ENCODE data around the gene SDF4. TPM values are rescaled to one million over a fixed set of nuclear protein-coding genes. Genes with fewer than 3 reads are reported as not detected.

SDF4 gene
- total RNA-seq, 1 experiment from 2014 or later: 254 TPM

DNA sequence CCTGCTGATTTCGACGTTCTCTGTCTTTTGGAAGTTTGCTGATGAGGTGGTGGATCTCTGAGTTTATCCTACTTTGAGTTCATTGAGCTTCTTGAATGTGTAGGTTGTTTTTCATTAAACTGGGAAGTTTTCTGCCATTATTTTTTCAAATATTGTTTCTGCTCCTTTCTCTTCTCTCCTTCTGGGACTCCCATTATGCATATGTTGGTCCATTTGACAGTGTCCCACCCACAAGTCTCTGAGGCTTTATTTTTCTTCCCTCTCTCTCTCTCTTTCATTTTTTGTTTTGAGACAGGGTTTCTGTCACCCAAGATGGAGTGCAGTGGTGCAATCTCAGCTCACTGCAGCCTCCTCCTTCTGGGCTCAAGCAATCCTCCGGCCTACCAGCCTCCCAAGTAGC is 37.1 kb downstream of the SDF4 start:
- H3F3A ChIP-seq (ENCODE audit: low read length, unreplicated experiment): no peaks in the 10 kb centered on the region
- ATAC-seq (no peak), DNase-seq (no peak)
- H3K9me3 ChIP-seq (ENCODE audit: low read length): no peaks in the 10 kb centered on the region
- no peak overlapping the region for H2AFZ ChIP-seq (ENCODE audit: low read length)
- H3K9ac ChIP-seq (ENCODE audit: low read length): no peak overlapping the region
- H3K9me2 ChIP-seq (replicated peaks; ENCODE audit: low read length): no peaks in the 10 kb centered on the region
- H4K20me1 ChIP-seq (ENCODE audit: low read length): no peaks in the 10 kb centered on the region
- intact Hi-C loops (cut with micrococcal nuclease): no loop called here
- no TSS peak for BruUV-seq (replicated peaks)
- H3K4me1 ChIP-seq (ENCODE audit: insufficient read depth, low read length): no peaks in the 10 kb centered on the region
- H3K79me2 ChIP-seq (ENCODE audit: low read length): no peaks in the 10 kb centered on the region
- ChIA-PET POLR2A (ENCODE audit: unreplicated experiment) (no interaction called here), CTCF (no interaction called here)
- TF ChIP-seq EZH2 (IDR thresholded peaks at IDR 0.05; ENCODE audit: low read length, unreplicated experiment) (no peak), EZH2phosphoT487 (IDR thresholded peaks at IDR 0.05; ENCODE audit: borderline replicate concordance, low read length) (no peak), CTCF (conservative IDR thresholded peaks at IDR 0.05; ENCODE audit: low read depth, low read length) (no peak)
- no peak overlapping the region for H3K4me3 ChIP-seq (ENCODE audit: low read length)
- 0 out of 2 replicates have a peak, but pooled peaks cover 5% of the 10 kb centered on the region for H3K36me3 ChIP-seq (ENCODE audit: low read depth, low read length)
- no peak overlapping the region for H3K27ac ChIP-seq (ENCODE audit: low read length)
- H3K4me2 ChIP-seq (ENCODE audit: low read length): no peak overlapping the region
- H3K27me3 ChIP-seq (ENCODE audit: low read length): no peaks in the 10 kb centered on the region

DNA sequence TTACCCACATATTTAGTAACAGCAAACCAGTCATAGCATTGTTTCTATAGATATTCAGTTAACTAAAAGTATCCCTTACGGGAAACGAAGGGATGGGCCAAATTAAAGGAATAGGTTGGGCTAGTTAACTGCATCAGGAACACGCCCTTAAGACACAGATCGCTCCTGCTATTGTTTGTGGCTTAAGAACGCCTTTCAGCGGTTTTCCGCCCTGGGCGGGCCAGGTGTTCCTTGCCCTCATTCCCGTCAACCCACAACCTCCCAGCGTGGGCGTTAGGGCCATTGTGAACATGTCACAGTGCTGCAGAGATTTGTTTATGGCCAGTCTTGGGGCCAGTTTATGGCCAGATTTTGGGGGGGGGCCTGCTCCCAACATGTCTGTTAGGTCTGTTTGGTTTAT is 40.1 kb downstream of the SDF4 start:
- Histone ChIP-seq H3K9me2 (replicated peaks; ENCODE audit: low read length) (no peaks in the 10 kb centered on the region), H3K36me3 (ENCODE audit: low read depth, low read length) (0 out of 2 replicates have a peak, but pooled peaks cover 5% of the 10 kb centered on the region), H3F3A (ENCODE audit: low read length, unreplicated experiment) (no peaks in the 10 kb centered on the region), H3K9ac (ENCODE audit: low read length) (no peak overlapping the region), H3K27me3 (ENCODE audit: low read length) (no peaks in the 10 kb centered on the region), H3K9me3 (ENCODE audit: low read length) (no peaks in the 10 kb centered on the region), H3K4me1 (ENCODE audit: insufficient read depth, low read length) (no peaks in the 10 kb centered on the region), H3K4me2 (ENCODE audit: low read length) (no peak overlapping the region), H4K20me1 (ENCODE audit: low read length) (no peaks in the 10 kb centered on the region), H3K79me2 (ENCODE audit: low read length) (no peaks in the 10 kb centered on the region), H3K27ac (ENCODE audit: low read length) (no peak overlapping the region), H2AFZ (ENCODE audit: low read length) (no peak overlapping the region), H3K4me3 (ENCODE audit: low read length) (no peak overlapping the region)
- DNase-seq (no peak), ATAC-seq (no peak)
- BruUV-seq (replicated peaks): no TSS peak
- intact Hi-C loops (cut with micrococcal nuclease): no loop called here
- no peak for TF ChIP-seq EZH2 (IDR thresholded peaks at IDR 0.05; ENCODE audit: low read length, unreplicated experiment)
- TF ChIP-seq EZH2phosphoT487 (IDR thresholded peaks at IDR 0.05; ENCODE audit: borderline replicate concordance, low read length): no peak
- TF ChIP-seq CTCF (conservative IDR thresholded peaks at IDR 0.05; ENCODE audit: low read depth, low read length): no peak
- CTCF ChIA-PET: no interaction called here
- POLR2A ChIA-PET (ENCODE audit: unreplicated experiment): no interaction called here

DNA sequence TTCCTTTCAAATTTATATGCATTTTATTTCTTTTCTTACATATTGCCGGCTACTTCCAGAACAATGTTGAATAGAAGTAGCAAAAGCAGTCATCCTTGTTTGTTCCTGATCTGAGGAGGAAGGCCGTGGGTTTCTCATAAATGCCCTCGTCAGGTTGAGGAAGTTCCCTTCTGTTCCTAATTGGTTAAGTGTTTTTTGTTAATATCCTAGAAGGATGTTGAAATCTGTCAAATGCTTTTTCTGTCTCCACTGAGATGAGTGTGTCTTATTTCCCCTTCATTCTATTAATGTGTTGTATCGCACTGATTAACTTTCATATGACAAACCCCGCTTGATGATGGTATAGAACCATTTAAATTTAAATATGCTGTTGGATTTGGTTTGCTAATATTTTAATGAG is 42.7 kb downstream of the SDF4 start:
- Histone ChIP-seq H3K9me2 (replicated peaks; ENCODE audit: low read length) (no peaks in the 10 kb centered on the region), H3K9me3 (ENCODE audit: low read length) (no peaks in the 10 kb centered on the region), H3K79me2 (ENCODE audit: low read length) (no peaks in the 10 kb centered on the region), H3K4me1 (ENCODE audit: insufficient read depth, low read length) (no peaks in the 10 kb centered on the region), H3K36me3 (ENCODE audit: low read depth, low read length) (0 out of 2 replicates have a peak, but pooled peaks cover 5% of the 10 kb centered on the region), H3K9ac (ENCODE audit: low read length) (no peak overlapping the region), H2AFZ (ENCODE audit: low read length) (no peak overlapping the region), H3K27ac (ENCODE audit: low read length) (no peak overlapping the region), H3F3A (ENCODE audit: low read length, unreplicated experiment) (no peaks in the 10 kb centered on the region), H3K4me3 (ENCODE audit: low read length) (no peak overlapping the region), H3K27me3 (ENCODE audit: low read length) (no peaks in the 10 kb centered on the region), H4K20me1 (ENCODE audit: low read length) (no peaks in the 10 kb centered on the region), H3K4me2 (ENCODE audit: low read length) (no peak overlapping the region)
- no peak for ATAC-seq
- no TSS peak for BruUV-seq (replicated peaks)
- CTCF ChIA-PET: no interaction called here
- TF ChIP-seq EZH2 (IDR thresholded peaks at IDR 0.05; ENCODE audit: low read length, unreplicated experiment) (no peak), EZH2phosphoT487 (IDR thresholded peaks at IDR 0.05; ENCODE audit: borderline replicate concordance, low read length) (no peak), CTCF (conservative IDR thresholded peaks at IDR 0.05; ENCODE audit: low read depth, low read length) (no peak)
- POLR2A ChIA-PET (ENCODE audit: unreplicated experiment): no interaction called here
- intact Hi-C loops (cut with micrococcal nuclease): no loop called here
- no peak for DNase-seq

Data from PC-3 (cell line).